GM19193 (cell line): ENCODE data around the gene PTPRN2.

Experiments
- POLR2A ChIP-seq: IDR thresholded peaks from 4 replicates; pipeline ENCODE4 v1.6.1; 2011; ENCODE audit not compliant: insufficient read depth, insufficient read length; ENCODE audit errors: extremely low read depth

The PTPRN2 gene

DNA sequence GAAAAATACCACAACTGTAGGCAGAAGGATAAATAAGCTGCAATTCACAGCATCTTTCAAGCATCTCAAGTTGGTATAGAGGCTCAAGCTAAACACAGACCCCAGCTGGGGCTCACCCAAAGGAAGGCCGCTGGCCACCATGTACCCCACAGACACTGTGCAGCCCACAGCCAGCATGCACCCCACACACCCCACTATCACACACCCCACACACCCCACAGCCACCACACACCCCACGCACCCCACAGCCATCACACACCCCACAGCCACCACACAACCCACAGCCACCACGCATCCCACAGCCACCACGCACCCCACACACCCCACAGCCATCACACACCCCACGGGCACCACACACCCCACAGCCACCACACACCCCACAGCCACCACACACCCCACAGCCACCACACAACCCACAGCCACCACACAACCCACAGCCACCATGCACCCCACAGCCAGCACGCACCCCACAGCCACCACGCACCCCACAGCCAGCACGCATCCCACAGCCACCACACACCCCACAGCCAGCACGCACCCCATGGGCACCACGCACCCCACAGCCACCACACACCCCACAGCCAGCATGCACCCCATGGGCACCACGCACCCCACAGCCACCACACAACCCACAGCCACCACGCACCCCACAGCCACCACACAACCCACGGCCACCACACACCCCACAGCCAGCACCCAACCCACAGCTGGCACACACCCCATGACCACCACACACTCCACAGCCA is 1036.1 kb downstream of the PTPRN2 start:
- no peak for TF ChIP-seq POLR2A

- no peak for TF ChIP-seq POLR2A
Measured at GRCh38 chr7:157550300-157551275, 1037.0 kb downstream of the PTPRN2 start.

DNA sequence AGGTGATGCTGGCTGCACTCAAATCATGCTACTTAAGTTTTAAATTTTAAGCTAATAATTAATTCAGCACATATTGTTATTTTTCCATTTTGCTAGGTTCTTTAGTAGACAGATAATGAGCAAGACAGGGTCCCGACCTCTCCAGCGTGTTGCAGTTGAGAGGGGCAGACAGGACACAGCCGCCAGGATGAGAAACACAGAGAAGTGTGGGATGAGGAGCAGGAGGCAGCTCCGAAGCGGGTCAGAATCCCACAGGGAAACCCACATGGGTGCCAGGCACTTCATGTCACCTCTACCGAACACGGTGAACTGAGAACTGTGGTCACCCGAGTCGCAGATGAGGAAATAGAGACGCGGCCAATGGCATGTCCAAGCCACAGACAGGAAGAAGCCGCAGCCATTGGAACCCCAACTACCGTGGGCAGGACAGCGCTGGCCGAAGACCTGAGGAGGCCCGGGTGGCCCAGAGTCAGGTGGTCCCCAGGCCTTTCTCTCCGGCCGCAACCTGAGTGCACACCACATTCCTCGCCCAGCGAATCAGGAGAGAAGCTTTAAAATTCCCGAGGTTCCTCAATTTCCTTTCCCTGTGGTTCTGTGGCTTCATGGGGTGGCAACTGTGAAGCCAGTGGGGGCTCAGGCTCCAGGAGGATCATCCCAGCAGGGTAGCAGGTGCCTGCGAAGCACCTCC is 1037.9 kb downstream of the PTPRN2 start:
- no peak for TF ChIP-seq POLR2A

DNA sequence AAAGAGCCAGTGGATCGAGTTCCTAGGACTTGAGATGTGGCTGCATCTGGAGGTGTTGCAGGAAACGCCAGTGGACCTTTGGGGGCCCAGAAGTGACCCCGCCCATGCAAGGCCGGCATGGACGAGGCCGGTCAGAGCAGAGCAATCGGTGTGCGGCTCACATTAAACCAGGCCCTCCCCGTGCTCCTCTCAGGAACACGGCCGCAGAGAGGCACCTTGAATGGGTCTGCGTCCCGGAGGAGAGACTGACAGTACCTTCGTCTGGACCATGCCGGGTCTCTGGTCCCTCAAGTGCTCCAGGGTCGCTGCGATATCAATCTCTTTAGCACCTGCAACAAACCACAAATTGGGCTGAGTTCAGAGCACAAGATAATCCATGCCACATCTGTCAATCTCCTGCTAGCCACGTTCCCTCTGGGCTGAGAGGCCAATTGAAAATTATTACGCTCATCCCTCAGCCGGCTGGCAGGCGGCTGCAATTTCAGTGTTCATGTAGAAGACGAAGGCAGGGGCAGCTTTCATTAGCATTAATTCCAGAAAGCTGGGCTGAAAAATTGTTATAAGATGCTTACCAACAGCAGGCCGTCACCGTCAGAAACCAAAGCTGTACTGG is 1038.8 kb downstream of the PTPRN2 start:
- no peak for TF ChIP-seq POLR2A

- no peak for TF ChIP-seq POLR2A
Measured at GRCh38 chr7:157547611-157548010, 1040.0 kb downstream of the PTPRN2 start.

- no peak for TF ChIP-seq POLR2A
Measured at GRCh38 chr7:157547102-157547501, 1040.5 kb downstream of the PTPRN2 start.

DNA sequence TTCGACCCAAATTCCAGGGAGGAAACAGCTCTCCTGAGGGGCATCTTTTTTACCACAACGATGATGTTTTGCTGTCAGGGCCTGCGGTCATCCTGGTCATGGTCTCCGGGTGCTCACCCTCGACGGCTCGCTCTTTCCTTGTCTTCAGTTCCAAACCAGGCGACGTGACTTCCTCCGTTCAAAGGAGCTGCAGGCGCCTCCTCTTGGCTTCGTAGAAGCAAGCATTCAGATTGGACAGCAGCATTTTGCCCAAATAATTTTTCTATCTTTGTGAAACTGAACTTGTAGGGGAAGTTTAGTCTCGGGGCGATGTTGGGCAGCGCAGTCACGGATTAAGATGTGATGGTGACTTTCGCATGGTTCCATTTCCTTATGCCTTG is 1042.0 kb downstream of the PTPRN2 start:
- TF ChIP-seq POLR2A: no peak

DNA sequence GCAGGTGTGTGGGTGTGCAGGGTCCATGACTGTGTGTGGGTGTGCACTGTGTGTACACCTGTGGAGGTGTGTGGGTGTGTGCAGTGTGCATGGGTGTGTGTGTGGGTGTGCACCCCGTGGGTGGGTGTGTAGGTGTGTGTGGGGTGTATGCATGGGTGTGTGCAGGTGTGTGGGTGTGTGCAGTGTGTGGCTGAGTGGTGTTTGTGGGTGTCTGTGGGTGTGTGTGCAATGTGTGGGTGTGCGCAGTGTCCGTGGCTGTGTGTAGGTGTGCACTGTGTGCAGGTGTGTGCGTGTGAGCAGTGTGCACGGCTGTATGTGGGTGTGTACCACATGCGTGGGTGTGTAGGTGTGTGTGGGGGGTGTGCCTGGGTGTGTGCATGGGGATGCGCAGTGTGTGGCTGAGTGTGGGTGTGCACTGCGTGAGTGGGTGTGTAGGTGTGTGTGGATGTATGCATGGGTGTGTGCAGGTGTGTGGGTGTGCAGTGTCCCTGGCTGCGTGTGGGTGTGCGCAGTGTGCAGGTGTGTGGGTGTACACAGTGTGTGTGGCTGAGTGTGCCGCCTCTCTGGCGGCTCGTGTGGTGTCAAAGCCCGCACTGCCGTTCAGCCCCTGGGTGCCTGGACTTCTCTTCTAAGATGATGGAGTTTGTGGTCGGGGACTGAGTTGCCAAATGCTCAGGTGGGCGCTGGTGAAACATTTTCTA is 1042.5 kb downstream of the PTPRN2 start:
- TF ChIP-seq POLR2A: no peak

- no peak for TF ChIP-seq POLR2A
Measured at GRCh38 chr7:157544226-157544625, 1043.4 kb downstream of the PTPRN2 start.

GRCh38 chr7:157543791-157544190 is 1043.8 kb downstream of the PTPRN2 start:
- no peak for TF ChIP-seq POLR2A

- TF ChIP-seq POLR2A: no peak
Measured at GRCh38 chr7:157543276-157543675, 1044.3 kb downstream of the PTPRN2 start.

DNA sequence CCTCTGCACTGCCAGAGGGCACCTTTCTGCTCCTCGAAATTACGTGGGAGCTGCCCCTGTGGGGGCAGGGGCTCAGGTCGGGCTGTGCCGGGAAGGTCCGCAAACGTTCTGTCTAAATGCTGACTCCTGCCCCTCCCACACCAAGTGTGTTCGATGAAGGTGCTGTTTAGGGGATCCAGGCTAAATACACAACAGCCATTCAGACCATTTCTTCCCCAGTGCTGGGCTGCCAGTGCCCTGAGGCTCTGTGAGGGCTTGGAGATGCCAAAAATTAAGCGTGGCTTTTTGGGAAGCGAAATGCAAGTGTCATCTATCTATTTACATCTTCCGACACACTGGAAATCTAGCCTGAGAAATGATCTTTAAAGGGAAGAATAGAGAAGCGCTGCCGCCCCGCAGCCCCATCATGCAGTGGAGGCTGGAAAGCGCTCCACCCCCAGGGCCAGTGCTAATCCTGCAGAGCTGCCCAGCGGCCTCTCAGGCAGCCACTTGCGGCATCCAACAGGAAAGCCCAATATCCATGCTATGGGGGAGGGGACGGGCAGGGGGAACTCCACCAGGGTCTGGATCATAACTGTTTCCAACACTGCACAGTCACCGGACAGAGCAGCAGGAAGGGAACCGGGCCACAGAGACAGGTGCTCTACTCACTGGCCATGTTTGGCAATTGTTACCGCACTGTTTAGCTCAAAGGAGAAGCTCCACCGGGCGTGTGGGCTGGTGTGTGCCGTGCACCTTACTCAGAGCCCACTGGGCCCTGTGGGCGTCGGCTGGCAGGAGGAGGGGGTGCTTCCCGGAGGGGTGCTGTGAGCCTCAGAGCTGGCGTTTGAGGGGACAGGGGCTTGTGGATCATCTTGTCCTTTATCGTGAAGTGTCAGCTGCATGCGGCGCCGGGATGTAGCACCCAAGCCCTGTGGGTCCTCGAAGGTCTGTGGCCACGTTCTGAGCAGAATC is 1045.3 kb downstream of the PTPRN2 start:
- no peak for TF ChIP-seq POLR2A

GRCh38 chr7:157541295-157542067 is 1046.1 kb downstream of the PTPRN2 start:
- no peak for TF ChIP-seq POLR2A
